GM18951 (cell line): ENCODE data around the gene SEC63.
"Not testable (repeated sequence)": the region's sequence is repeated elsewhere in the genome, so short reads cannot be mapped to it uniquely, and the experiment has no call there.

ENCODE experiments used
- POLR2A ChIP-seq: IDR thresholded peaks from 4 replicates; pipeline ENCODE4 v1.6.1; 2011; ENCODE audit warnings: mild to moderate bottlenecking; ENCODE audit not compliant: insufficient read length, insufficient read depth; ENCODE audit errors: extremely low read depth
- in situ Hi-C: fragments of 300-500 bp; cut with MboI; formaldehyde crosslinking; loops from one replicate; pipeline ENCODE4 v1.12.0; 2022; ENCODE audit warnings: low sequenced_read_pairs, mixed read lengths, inconsistent platforms; ENCODE audit not compliant: unreplicated experiment

SEC63 gene, protein sequence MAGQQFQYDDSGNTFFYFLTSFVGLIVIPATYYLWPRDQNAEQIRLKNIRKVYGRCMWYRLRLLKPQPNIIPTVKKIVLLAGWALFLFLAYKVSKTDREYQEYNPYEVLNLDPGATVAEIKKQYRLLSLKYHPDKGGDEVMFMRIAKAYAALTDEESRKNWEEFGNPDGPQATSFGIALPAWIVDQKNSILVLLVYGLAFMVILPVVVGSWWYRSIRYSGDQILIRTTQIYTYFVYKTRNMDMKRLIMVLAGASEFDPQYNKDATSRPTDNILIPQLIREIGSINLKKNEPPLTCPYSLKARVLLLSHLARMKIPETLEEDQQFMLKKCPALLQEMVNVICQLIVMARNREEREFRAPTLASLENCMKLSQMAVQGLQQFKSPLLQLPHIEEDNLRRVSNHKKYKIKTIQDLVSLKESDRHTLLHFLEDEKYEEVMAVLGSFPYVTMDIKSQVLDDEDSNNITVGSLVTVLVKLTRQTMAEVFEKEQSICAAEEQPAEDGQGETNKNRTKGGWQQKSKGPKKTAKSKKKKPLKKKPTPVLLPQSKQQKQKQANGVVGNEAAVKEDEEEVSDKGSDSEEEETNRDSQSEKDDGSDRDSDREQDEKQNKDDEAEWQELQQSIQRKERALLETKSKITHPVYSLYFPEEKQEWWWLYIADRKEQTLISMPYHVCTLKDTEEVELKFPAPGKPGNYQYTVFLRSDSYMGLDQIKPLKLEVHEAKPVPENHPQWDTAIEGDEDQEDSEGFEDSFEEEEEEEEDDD

DNA sequence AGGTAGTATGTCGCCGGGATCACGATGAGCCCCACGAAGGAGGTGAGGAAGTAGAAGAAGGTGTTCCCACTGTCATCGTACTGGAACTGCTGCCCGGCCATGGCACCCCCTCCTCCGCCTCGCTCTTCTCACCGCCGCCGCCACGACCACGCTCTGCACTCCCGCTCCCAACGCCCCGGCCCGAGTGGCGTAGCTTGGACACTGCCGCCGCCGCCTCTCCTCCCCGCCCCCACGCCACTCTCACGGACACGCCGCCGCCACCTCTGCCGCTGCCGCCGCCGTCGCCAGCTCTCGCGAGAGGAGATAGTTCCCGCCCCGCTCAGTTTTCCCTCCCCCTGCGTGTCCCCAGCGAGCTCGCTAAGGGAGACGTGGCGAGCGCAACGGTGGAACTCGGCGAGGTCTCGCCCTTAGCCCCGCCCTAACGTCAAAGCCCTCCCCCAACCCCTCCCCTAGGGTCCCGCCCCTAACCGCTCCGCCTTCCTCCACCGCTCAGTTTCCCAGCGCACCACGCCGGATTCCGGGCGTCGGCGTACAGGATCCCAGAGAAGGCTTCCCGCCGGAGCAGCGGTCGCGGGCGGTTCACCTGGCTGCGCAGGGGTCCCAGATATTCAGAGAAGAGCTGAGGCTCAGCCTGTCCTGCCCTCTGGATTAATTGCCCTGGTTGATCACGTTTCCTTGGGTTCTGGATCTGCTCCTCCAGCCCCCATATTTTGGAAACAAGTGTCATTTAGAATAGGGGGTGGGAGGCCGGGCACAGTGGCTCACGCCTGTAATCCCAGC lies at the start of gene SEC63:
Gene SEC63, minus strand, starts transcription at position 300 of the 780 bp plus-strand sequence. Its CDS starts 199 bp downstream, at position 101.
- in situ Hi-C loops, result no loop called here
- peak; percentile 84 for TF ChIP-seq POLR2A

DNA sequence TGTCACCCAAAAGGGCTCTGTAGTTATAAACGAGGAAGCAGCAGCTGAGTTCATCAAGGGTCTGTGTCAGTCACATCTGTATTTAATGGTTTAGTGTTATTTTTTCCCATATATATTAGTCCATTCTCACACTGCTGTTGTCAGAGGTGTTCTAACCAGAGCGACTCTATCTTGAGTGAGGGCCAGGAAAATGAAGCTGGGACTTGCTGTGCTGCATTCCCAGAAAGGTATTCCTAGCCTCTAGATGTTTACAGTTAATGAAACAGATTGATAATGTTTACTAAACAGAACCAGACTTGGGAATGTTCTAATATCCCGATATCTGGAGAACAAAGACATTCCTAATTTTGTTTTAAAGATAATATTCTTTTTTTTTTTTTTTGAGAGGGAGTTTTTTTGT lies 48.0 kb upstream of the SEC63 start:
- in situ Hi-C loops, result no loop called here
- TF ChIP-seq POLR2A, result no peak

DNA sequence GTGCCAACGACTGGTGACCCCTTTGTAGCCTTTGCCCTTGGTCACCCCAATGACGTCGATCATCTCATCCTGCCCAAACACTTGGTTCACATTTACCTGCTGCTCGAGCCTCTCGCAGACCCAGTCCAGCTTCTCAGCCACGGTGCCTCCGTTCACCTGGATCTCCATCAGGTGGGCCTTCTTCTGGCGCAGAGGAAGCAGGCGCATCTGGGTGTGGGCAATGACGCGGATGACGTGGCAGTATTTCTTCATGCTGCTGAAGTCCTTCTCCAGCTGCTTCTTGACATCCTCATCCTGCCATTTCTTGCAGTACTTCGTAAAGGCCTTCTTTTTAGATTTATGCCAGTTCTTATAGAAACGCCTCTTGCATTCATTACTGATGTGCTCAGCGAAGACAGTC lies 46.9 kb upstream of the SEC63 start:
- no peak for TF ChIP-seq POLR2A
- in situ Hi-C loops, result no loop called here

DNA sequence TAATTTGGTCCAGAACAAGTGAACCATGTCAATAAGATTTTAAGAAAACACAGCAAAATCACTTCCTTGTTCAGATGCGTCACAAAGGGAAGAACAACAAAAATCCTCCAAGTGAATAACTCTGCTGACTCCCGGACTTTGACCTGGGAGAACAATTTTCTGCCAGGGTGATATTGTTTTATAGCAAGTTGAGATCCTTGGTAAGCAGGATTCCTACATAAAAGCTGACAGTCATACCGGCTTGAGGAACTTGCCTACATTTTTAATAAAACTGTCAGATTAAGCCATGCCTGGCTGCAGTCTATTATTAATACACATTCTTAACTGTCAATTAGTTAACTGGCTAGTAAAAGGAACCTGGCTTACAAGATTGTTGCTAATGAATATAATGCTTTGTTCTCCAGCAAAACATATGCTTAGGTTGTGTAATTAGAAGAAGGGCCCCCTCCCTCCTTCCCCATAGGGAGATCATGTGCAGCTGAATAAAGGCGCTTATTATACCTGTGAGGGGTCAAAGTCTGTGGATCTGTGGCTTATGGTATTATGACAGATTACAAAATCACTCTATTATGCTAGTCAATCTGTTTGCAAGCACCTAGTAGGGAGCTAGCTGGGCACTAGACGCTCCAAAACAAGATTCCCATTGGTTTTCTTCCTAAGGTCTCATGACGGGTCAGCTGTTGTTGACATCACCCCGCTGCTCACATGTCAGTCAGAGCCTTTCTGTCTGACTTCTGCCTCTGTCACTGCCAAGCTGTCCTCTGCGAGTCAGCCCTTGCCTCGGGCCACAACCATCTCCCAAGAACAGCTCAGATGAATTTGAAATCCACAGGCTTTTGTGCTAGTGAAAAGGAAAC lies 44.6 kb upstream of the SEC63 start:
- TF ChIP-seq POLR2A, result no peak
- in situ Hi-C loops, result no loop called here

DNA sequence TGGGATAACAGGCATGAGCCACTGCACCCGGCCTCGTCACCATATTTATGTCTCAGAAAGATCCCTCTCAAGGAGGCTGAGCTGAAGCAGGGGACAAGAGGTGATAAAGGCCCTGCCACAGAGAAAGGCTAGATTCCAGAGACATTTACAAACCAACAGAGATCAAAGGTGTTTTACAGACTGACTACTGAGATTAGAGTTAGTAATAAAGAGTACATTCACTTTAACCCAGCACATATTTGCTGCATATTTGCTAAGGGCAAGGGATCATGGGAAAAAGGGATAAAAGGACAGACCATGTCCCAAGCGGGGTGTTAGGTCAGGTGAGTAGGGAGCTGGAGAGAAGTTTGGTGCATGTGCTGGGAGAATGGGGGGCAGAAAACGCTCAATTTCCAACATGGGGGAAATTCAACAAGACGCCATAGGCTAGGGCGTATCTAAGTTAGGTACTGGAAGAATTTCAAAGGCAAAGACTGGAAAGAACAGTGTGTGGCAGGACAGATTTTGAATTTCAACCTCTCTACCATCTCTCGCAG lies 43.8 kb upstream of the SEC63 start:
- in situ Hi-C loops, result no loop called here
- TF ChIP-seq POLR2A, result no peak

DNA sequence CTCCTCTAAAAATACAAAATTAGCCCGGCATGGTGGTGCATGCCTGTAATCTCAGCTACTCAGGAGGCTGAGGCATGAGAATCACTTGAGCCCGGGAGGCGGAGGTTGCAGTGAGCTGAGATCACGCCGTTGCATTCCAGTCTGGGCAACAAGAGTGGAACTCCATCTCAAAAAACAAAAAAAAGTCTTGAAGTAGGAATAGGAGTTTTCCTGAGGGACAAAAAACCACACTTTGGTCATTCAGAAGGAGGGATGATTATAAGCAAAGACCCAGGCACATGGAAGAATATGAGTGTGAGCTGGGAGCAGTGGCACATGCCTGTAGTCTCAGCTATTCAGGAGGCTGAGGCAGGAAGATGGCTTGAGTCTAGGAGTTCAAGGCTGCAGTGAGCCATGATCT lies 42.3 kb upstream of the SEC63 start:
- in situ Hi-C loops, result not testable (repeated sequence)

DNA sequence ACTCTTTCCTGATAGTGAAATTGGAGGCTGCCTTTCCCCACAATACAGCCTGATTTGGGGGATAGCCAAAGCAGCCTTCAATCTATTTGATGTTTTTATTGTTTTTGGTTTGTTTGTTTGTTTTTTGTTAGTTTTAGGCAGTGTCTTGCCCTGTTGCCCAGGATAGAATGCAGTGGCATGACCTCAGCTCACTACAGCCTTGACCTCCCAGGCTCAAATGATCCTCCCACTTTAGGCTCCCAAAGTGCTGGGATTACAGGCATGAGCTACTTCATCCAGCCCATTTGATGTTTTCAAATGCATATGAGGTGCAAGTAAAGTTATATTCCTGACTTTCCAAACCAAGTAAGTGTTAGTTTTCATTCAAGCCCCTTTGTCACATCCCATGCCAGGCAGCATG lies 41.3 kb upstream of the SEC63 start:
- in situ Hi-C loops, result no loop called here
- no peak for TF ChIP-seq POLR2A

DNA sequence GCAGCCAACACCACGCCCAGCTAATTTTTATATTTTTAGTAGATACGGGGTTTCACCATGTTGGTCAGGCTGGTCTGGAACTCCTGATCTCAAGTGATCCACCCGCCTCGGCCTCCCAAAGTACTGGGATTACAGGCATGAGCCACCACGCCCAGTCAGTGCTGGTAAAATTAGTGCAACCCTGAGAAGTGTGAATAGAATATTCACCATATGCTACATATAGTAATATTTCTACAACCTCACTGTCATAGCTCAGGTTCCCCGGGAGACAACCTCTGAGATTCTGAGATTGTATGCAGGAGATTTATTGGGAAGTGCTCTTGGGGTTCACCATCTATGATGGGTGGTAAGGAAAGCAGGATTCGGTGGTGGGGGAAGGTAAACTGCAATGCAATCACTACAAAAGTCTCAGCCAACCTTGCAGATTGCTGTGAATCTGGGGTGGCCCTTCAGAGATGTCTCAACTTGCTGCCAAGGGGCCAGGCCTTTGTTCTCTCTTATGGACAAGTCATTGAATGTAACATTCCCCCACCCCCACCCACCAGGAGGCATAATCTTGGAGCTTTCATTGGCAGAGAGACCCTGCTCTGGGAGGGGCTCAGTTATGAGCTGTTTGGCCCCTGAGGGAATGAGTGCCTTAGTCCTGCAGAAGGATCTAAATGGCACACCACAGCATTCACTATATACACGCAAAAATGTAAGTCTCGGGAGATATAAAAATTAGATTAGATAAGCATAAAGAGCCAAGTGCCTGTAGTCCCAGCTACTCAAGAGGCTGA lies 34.0 kb upstream of the SEC63 start:
- no peak for TF ChIP-seq POLR2A

DNA sequence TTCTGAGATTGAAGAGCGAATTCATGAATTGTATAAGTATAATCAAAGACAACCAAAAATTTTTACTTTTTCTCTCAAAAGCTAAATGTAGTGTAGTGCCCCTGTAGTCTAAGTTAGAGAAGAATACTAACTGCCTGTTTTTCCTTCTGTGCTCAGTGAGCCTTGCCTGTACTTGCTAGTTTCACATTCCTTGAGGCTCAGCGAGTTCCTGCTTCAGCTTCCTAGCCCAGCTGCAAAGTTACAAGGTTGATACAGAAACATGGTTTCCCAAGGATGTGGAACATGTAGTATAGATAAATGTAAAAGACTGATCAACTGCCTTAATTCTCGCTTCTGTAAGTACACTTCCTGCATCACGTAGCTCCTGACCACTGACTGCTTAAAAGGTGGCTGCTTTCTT lies 33.1 kb upstream of the SEC63 start:
- no peak for TF ChIP-seq POLR2A
- in situ Hi-C loops, result no loop called here

More for the DNA sequence above, 34.0 kb upstream of the SEC63 start:
- in situ Hi-C loops, result no loop called here

DNA sequence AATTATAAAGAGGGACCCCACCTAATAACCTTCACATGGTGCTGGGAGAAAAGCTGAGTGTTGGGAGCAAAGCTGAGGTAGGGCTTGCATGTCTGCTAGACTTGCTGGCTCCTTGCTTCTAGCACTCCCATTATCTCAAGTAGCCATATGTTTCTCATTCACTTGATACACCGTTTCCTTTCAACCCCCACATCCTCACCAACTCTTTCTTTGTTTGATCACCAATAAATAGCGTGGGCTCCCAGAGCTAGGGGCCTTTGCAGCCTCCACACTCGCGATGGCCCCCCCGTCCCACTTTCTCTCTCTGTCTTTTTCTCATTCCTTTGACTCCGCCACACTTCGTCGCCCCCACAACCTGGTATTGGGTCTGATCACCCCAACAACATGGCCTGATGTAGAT lies 32.6 kb upstream of the SEC63 start:
- in situ Hi-C loops, result not testable (repeated sequence)

DNA sequence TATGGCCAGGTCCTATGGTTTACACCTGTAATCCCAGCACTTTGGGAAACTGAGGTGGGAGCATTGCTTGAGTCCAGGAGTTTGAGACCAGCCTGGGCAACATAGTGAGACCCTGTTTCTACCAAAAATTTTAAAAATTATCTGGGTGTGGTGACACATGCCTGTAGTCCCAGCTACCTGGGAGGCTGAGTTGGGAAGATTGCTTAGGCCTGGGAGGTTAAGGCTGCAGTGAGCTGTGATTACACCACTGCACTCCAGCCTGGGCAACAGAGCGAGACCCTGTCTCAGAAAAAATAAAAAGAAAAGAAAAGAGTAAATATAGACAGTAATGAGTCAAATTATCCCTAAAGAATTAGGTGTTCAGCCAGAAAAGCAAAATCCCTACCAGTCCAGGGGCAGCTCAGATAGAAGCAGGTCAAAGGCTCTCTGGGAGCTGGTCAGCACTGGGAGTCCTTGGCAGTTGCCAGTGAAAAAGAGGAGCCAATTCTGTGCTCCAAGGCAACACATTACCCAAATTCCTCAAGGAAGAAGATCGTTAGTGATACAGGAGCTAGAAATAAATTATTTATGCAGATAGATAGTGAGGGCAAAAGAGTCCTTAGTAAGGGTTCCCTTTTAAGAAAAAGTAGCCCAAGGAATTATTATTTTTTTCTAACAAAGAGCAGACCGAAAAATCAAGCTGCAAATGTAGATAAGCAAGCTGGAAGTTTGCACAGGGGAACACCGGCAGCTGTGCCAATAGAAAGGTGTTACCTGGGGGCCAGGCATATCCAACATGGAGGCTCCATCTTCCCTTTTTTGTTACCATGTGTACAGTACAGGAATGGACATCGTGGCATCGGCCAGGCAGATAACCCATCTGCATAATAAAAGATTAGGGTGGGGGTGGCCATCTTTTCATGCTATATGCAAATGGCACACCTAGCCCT lies 31.4 kb upstream of the SEC63 start:
- in situ Hi-C loops, result no loop called here
- no peak for TF ChIP-seq POLR2A
